ENCODE measurements around the gene SYNGR2. TPM values are rescaled to one million over a fixed set of nuclear protein-coding genes. Genes with fewer than 3 reads are reported as not detected.

SYNGR2 gene
- total and polyA plus RNA-seq, 2 experiments from 2014 or later: 46.9 to 61.6 TPM

DNA sequence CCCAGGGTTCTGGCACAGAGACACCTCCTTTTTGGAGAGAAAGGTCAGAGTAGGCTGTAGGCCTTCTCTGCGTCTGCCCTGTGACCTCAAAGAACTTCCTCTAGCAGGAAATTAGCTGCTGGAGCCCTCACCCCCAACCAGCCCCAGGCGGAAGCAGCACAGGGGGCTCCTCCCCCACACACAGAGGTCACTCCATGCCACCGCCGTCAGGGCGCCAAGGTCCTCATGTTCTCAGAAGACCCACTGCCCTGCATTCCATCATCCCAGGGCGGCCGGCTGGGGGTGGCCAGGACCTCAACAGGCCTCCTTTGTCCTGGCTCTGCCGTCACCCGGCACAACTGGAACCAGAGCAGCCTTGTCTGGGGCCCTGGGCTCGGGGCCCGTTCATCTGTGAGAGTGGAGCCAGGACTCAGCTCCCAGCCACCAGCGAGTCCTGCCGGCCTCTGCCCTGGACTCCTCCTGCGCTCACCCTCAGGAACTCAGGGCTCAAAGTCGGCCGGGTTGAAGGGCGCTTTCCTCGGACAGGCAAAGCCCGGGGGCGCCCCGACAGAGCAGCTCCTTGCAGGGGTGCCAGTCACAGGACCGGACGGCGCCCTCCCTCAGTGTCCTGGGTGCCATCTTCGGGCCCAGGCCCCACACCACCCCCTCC lies 41.0 kb upstream of the SYNGR2 start:
- peaks cover 20% of the 10 kb centered on the region for H3K4me1 Mint-ChIP-seq
- H3K4me3 ChIP-seq: peak overlapping the region; percentile 95
- 0 out of 2 replicates have a peak, but pooled peaks cover 5% of the 10 kb centered on the region for H3K36me3 ChIP-seq (ENCODE audit: insufficient read depth)
- H2AFZ ChIP-seq: no peak overlapping the region
- DNase-seq (ENCODE audit: low spot score) (no peak), ATAC-seq (peak; percentile 6)
- H3K4me3 Mint-ChIP-seq: peak overlapping the region; percentile 80
- 0 out of 2 replicates have a peak, but pooled peaks cover 5% of the 10 kb centered on the region for H3K79me2 ChIP-seq (replicated peaks; ENCODE audit: insufficient read depth)
- peaks cover 10% of the 10 kb centered on the region for H3K27me3 ChIP-seq (ENCODE audit: insufficient read depth)
- TF ChIP-seq REST (IDR thresholded peaks at IDR 0.05; ENCODE audit: unreplicated experiment) (no peak), EZH2 (IDR thresholded peaks at IDR 0.05; ENCODE audit: low read depth, unreplicated experiment) (no peak), ZNF114 (CRISPR knock-in tag; IDR thresholded peaks at IDR 0.05) (no peak), POLR2AphosphoS5 (IDR thresholded peaks at IDR 0.05; ENCODE audit: low read depth) (no peak), ETS1 (IDR thresholded peaks at IDR 0.05) (no peak), JUNB (IDR thresholded peaks at IDR 0.05; ENCODE audit: unreplicated experiment) (no peak), CREB1 (CRISPR knock-in tag; IDR thresholded peaks at IDR 0.05; ENCODE audit: low read depth) (no peak), CTCF (conservative IDR thresholded peaks at IDR 0.05; ENCODE audit: low read depth in 2 of 2) (no peak), EZH2phosphoT487 (IDR thresholded peaks at IDR 0.05; ENCODE audit: unreplicated experiment) (no peak), ZNF331 (CRISPR knock-in tag; IDR thresholded peaks at IDR 0.05; ENCODE audit: low read depth) (no peak), NANOG (IDR thresholded peaks at IDR 0.05; ENCODE audit: borderline replicate concordance) (no peak), STAT1 (IDR thresholded peaks at IDR 0.05; ENCODE audit: unreplicated experiment) (no peak)
- TF ChIP-seq, protein P1, sequence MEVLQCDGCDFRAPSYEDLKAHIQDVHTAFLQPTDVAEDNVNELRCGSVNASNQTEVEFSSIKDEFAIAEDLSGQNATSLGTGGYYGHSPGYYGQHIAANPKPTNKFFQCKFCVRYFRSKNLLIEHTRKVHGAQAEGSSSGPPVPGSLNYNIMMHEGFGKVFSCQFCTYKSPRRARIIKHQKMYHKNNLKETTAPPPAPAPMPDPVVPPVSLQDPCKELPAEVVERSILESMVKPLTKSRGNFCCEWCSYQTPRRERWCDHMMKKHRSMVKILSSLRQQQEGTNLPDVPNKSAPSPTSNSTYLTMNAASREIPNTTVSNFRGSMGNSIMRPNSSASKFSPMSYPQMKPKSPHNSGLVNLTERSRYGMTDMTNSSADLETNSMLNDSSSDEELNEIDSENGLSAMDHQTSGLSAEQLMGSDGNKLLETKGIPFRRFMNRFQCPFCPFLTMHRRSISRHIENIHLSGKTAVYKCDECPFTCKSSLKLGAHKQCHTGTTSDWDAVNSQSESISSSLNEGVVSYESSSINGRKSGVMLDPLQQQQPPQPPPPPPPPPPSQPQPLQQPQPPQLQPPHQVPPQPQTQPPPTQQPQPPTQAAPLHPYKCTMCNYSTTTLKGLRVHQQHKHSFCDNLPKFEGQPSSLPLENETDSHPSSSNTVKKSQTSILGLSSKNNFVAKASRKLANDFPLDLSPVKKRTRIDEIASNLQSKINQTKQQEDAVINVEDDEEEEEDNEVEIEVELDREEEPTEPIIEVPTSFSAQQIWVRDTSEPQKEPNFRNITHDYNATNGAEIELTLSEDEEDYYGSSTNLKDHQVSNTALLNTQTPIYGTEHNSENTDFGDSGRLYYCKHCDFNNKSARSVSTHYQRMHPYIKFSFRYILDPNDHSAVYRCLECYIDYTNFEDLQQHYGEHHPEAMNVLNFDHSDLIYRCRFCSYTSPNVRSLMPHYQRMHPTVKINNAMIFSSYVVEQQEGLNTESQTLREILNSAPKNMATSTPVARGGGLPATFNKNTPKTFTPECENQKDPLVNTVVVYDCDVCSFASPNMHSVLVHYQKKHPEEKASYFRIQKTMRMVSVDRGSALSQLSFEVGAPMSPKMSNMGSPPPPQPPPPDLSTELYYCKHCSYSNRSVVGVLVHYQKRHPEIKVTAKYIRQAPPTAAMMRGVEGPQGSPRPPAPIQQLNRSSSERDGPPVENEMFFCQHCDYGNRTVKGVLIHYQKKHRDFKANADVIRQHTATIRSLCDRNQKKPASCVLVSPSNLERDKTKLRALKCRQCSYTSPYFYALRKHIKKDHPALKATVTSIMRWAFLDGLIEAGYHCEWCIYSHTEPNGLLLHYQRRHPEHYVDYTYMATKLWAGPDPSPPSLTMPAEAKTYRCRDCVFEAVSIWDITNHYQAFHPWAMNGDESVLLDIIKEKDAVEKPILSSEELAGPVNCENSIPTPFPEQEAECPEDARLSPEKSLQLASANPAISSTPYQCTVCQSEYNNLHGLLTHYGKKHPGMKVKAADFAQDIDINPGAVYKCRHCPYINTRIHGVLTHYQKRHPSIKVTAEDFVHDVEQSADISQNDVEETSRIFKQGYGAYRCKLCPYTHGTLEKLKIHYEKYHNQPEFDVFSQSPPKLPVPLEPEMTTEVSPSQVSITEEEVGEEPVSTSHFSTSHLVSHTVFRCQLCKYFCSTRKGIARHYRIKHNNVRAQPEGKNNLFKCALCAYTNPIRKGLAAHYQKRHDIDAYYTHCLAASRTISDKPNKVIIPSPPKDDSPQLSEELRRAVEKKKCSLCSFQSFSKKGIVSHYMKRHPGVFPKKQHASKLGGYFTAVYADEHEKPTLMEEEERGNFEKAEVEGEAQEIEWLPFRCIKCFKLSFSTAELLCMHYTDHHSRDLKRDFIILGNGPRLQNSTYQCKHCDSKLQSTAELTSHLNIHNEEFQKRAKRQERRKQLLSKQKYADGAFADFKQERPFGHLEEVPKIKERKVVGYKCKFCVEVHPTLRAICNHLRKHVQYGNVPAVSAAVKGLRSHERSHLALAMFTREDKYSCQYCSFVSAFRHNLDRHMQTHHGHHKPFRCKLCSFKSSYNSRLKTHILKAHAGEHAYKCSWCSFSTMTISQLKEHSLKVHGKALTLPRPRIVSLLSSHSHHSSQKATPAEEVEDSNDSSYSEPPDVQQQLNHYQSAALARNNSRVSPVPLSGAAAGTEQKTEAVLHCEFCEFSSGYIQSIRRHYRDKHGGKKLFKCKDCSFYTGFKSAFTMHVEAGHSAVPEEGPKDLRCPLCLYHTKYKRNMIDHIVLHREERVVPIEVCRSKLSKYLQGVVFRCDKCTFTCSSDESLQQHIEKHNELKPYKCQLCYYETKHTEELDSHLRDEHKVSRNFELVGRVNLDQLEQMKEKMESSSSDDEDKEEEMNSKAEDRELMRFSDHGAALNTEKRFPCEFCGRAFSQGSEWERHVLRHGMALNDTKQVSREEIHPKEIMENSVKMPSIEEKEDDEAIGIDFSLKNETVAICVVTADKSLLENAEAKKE (CRISPR knock-in tag; IDR thresholded peaks at IDR 0.05): no peak
- 0 out of 2 replicates have a peak, but pooled peaks cover 7% of the 10 kb centered on the region for H3F3A ChIP-seq (replicated peaks; ENCODE audit: low read depth)
- H3K27me3 Mint-ChIP-seq (ENCODE audit: insufficient read depth, low read depth, poor library complexity): peaks cover 20% of the 10 kb centered on the region
- peaks cover 15% of the 10 kb centered on the region for H3K36me3 Mint-ChIP-seq (ENCODE audit: low read depth)
- H3K4me1 ChIP-seq (ENCODE audit: insufficient read depth): peaks cover 30% of the 10 kb centered on the region
- H3K27ac ChIP-seq (ENCODE audit: low read depth): peak overlapping the region; percentile 30; the same call in 1 of the 2 replicates
- H3K27ac Mint-ChIP-seq: peak overlapping the region; percentile 67; the same call in 1 of the 2 replicates
- H3K9me3 Mint-ChIP-seq: no peaks in the 10 kb centered on the region
- peak overlapping the region; percentile 99 for H3K4me2 ChIP-seq
- no peaks in the 10 kb centered on the region for H3K9me2 ChIP-seq (ENCODE audit: insufficient read depth)
- H4K20me1 ChIP-seq (replicated peaks; ENCODE audit: insufficient read depth): no peaks in the 10 kb centered on the region
